Measurements from ENCODE around the gene MSI2. TPM values are rescaled to one million over a fixed set of nuclear protein-coding genes. Genes with fewer than 3 reads are reported as not detected.

MSI2 gene
- total RNA-seq, 4 donors from 2014 or later: 9.9 to 18.5 (median 13.8) TPM

- 83 to 87% methylated on average over 6 of the region's 6 CpGs for WGBS, 2 donors
- intact Hi-C loops (cut with DNase I; ENCODE audit: low total_unique reads): no loop called here
- no peak overlapping the region for H3K4me3 ChIP-seq (ENCODE audit: low read depth, poor library complexity, severe bottlenecking)
- TF ChIP-seq CTCF (IDR thresholded peaks at IDR 0.05) (no peak), POLR2A (IDR thresholded peaks at IDR 0.05) (no peak)
- DNase-seq (ENCODE audit: low spot score in 2 of 2): no peak
These were observed 99.0 kb downstream of the MSI2 start for GRCh38 chr17:57355090-57355859.

GRCh38 chr17:57356153-57356718, 99.9 kb downstream of the MSI2 start:
- WGBS, 2 donors: 80 to 83% methylated on average over 6 of the region's 6 CpGs
- DNase-seq (ENCODE audit: low spot score in 2 of 2): no peak
- H3K4me3 ChIP-seq (ENCODE audit: low read depth, poor library complexity, severe bottlenecking): no peak overlapping the region
- TF ChIP-seq CTCF (IDR thresholded peaks at IDR 0.05) (no peak), POLR2A (IDR thresholded peaks at IDR 0.05) (no peak)
- intact Hi-C loops (cut with DNase I; ENCODE audit: low total_unique reads): no loop called here

- no peak for TF ChIP-seq CTCF (IDR thresholded peaks at IDR 0.05)
- no peak for TF ChIP-seq POLR2A (IDR thresholded peaks at IDR 0.05)
These were observed 100.5 kb downstream of the MSI2 start for GRCh38 chr17:57356719-57357391.

GRCh38 chr17:57357392-57357784, 101.1 kb downstream of the MSI2 start:
- no peak for DNase-seq (ENCODE audit: low spot score in 2 of 2)
- no peak for TF ChIP-seq CTCF (IDR thresholded peaks at IDR 0.05)
- no peak for TF ChIP-seq POLR2A (IDR thresholded peaks at IDR 0.05)
- 58 to 61% methylated on average over 9 to 11 of the region's 11 CpGs for WGBS, 2 donors
- intact Hi-C loops (cut with DNase I; ENCODE audit: low total_unique reads): no loop called here
- H3K4me3 ChIP-seq (ENCODE audit: low read depth, poor library complexity, severe bottlenecking): no peak overlapping the region

More at GRCh38 chr17:57356719-57357391, 100.5 kb downstream of the MSI2 start:
- 78 to 86% methylated on average over 15 to 16 of the region's 16 CpGs for WGBS, 2 donors
- DNase-seq (ENCODE audit: low spot score in 2 of 2): no peak
- intact Hi-C loops (cut with DNase I; ENCODE audit: low total_unique reads): no loop called here
- no peak overlapping the region for H3K4me3 ChIP-seq (ENCODE audit: low read depth, poor library complexity, severe bottlenecking)

GRCh38 chr17:57357830-57358430, 101.6 kb downstream of the MSI2 start:
- no peak for TF ChIP-seq CTCF (IDR thresholded peaks at IDR 0.05)
- H3K4me3 ChIP-seq (ENCODE audit: low read depth, poor library complexity, severe bottlenecking): no peak overlapping the region
- WGBS, 2 donors: 42 to 47% methylated on average over 3 of the region's 3 CpGs
- intact Hi-C loops (cut with DNase I; ENCODE audit: low total_unique reads): no loop called here
- no peak for DNase-seq (ENCODE audit: low spot score in 2 of 2)
